MM.1S (cell line): ENCODE results near the gene H6PD.

ENCODE experiments used
- DNase-seq: peaks from one replicate; pipeline ENCODE4 v3.0.0-alpha.2; 2015
- H2AFZ ChIP-seq: fragments of 300-600 bp; sonication (generic); 2 replicates; pipeline ENCODE4 v1.6.0; 2016; ENCODE audit warnings: antibody characterized with exemption, low read length
- H3F3A ChIP-seq: fragments of 300-600 bp; sonication (generic); 2 replicates; pipeline ENCODE4 v1.6.1; 2016; ENCODE audit warnings: mild to moderate bottlenecking, antibody characterized with exemption, low read length, moderate library complexity, mixed read lengths; ENCODE audit not compliant: insufficient read depth
- H3K27ac ChIP-seq: fragments of 300-600 bp; sonication (generic); 2 replicates; pipeline ENCODE4 v1.5.1; 2016; ENCODE audit warnings: mild to moderate bottlenecking, low read length
- H3K27me3 ChIP-seq: fragments of 300-600 bp; sonication (generic); replicated peaks from 2 replicates; pipeline ENCODE4 v1.6.0; 2016; ENCODE audit warnings: low read length; ENCODE audit not compliant: insufficient read depth
- H3K36me3 ChIP-seq: fragments of 300-600 bp; sonication (generic); replicated peaks from 2 replicates; pipeline ENCODE4 v1.6.1; 2016; ENCODE audit warnings: mild to moderate bottlenecking, low read length, mixed read lengths; ENCODE audit not compliant: insufficient read depth
- H3K4me1 ChIP-seq: fragments of 300-600 bp; sonication (generic); 2 replicates; pipeline ENCODE4 v1.6.1; 2016; ENCODE audit warnings: low read length, mixed read lengths
- H3K4me2 ChIP-seq: fragments of 300-600 bp; sonication (generic); 2 replicates; pipeline ENCODE4 v1.6.0; 2016; ENCODE audit warnings: low read depth, low read length
- H3K4me3 ChIP-seq: fragments of 300-600 bp; sonication (generic); 2 replicates; pipeline ENCODE4 v1.5.1; 2016; ENCODE audit warnings: low read length, mixed read lengths
- H3K79me2 ChIP-seq: fragments of 300-600 bp; sonication (generic); 2 replicates; pipeline ENCODE4 v1.6.1; 2016; ENCODE audit warnings: mixed run types, low read length, mixed read lengths
- H3K9ac ChIP-seq: fragments of 300-600 bp; sonication (generic); 2 replicates; pipeline ENCODE4 v1.6.1; 2016; ENCODE audit warnings: low read length, mixed read lengths
- H3K9me2 ChIP-seq: fragments of 300-600 bp; sonication (generic); replicated peaks from 2 replicates; pipeline ENCODE4 v1.6.1; 2016; ENCODE audit warnings: mild to moderate bottlenecking, low read length, mixed read lengths; ENCODE audit not compliant: insufficient read depth
- H3K9me3 ChIP-seq: fragments of 300-600 bp; sonication (generic); replicated peaks from 2 replicates; pipeline ENCODE4 v1.6.1; 2016; ENCODE audit warnings: mild to moderate bottlenecking, low read length, mixed read lengths; ENCODE audit not compliant: insufficient read depth
- H4K20me1 ChIP-seq: fragments of 300-600 bp; sonication (generic); 2 replicates; pipeline ENCODE4 v1.6.1; 2016; ENCODE audit warnings: mild to moderate bottlenecking, low read length, moderate library complexity, mixed read lengths; ENCODE audit not compliant: insufficient read depth
- EZH2 ChIP-seq: fragments of 300-600 bp; sonication (generic); optimal IDR thresholded peaks from 2 replicates; pipeline ENCODE3; 2017; ENCODE audit warnings: low read depth, mild to moderate bottlenecking, antibody characterized with exemption, low read length, mixed read lengths
- EZH2phosphoT487 ChIP-seq: fragments of 300-600 bp; sonication (generic); IDR thresholded peaks from 2 replicates; pipeline ENCODE4 v1.6.1; 2018; ENCODE audit warnings: antibody characterized with exemption, low read length
- TF ChIP-seq, protein P1 (sequence below): fragments of 300-600 bp; sonication (generic); IDR thresholded peaks from 2 replicates; pipeline ENCODE4 v1.5.1; 2016; ENCODE audit warnings: antibody characterized with exemption, low read length, mixed read lengths

Gene H6PD

GRCh38 chr1:9258629-9259028, 24.1 kb downstream of the H6PD start:
- no peak overlapping the region for H3K9ac ChIP-seq
- H3K9me2 ChIP-seq = no peaks in the 10 kb centered on the region
- H4K20me1 ChIP-seq = no peaks in the 10 kb centered on the region
- H3K27ac ChIP-seq = no peak overlapping the region
- no peak overlapping the region for H3K4me3 ChIP-seq
- TF ChIP-seq EZH2 (no peak), EZH2phosphoT487 (no peak)
- TF ChIP-seq, protein P1, sequence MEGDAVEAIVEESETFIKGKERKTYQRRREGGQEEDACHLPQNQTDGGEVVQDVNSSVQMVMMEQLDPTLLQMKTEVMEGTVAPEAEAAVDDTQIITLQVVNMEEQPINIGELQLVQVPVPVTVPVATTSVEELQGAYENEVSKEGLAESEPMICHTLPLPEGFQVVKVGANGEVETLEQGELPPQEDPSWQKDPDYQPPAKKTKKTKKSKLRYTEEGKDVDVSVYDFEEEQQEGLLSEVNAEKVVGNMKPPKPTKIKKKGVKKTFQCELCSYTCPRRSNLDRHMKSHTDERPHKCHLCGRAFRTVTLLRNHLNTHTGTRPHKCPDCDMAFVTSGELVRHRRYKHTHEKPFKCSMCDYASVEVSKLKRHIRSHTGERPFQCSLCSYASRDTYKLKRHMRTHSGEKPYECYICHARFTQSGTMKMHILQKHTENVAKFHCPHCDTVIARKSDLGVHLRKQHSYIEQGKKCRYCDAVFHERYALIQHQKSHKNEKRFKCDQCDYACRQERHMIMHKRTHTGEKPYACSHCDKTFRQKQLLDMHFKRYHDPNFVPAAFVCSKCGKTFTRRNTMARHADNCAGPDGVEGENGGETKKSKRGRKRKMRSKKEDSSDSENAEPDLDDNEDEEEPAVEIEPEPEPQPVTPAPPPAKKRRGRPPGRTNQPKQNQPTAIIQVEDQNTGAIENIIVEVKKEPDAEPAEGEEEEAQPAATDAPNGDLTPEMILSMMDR = no peak
- H3K36me3 ChIP-seq = no peaks in the 10 kb centered on the region
- H3F3A ChIP-seq = no peaks in the 10 kb centered on the region
- H3K79me2 ChIP-seq = no peaks in the 10 kb centered on the region
- H3K4me1 ChIP-seq = no peaks in the 10 kb centered on the region
- H3K27me3 ChIP-seq = no peaks in the 10 kb centered on the region
- no peaks in the 10 kb centered on the region for H3K9me3 ChIP-seq
- no peak for DNase-seq
- H3K4me2 ChIP-seq = no peak overlapping the region
- H2AFZ ChIP-seq = no peak overlapping the region

- Histone ChIP-seq H3K36me3 (no peaks in the 10 kb centered on the region), H3K27ac (no peak overlapping the region), H3K4me2 (no peak overlapping the region), H3K4me3 (no peak overlapping the region), H3K9me3 (no peaks in the 10 kb centered on the region), H3K9me2 (no peaks in the 10 kb centered on the region), H4K20me1 (no peaks in the 10 kb centered on the region), H3K79me2 (no peaks in the 10 kb centered on the region), H3K9ac (no peak overlapping the region), H3K27me3 (no peaks in the 10 kb centered on the region), H3K4me1 (no peaks in the 10 kb centered on the region), H3F3A (no peaks in the 10 kb centered on the region), H2AFZ (no peak overlapping the region)
- TF ChIP-seq EZH2 (no peak), EZH2phosphoT487 (no peak)
- TF ChIP-seq, protein P1 = no peak
- DNase-seq = no peak
Measured at GRCh38 chr1:9260059-9260766, 25.6 kb downstream of the H6PD start.

DNA sequence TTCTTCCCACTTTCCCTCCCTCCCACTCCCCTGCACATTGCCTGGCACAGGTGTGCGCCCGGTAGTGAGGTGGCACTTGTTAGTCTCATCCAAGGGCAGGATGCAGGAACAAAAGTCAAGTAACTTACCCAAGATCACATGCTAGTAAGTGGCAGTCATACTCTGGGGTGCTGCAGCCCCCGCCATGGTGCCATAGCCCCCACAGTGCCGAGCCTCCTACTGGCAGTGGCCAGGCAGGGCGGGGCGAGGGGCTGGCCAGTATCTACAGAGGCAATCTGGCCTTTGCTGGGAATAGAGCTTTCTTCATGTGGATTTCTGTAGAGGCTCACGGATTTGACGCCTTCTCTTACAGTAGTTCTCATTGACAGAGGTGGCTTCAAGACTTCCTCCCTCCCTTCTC, 26.9 kb downstream of the H6PD start:
- Histone ChIP-seq H3K79me2 (no peaks in the 10 kb centered on the region), H3K4me3 (no peak overlapping the region), H3K27me3 (no peaks in the 10 kb centered on the region), H3K9me3 (no peaks in the 10 kb centered on the region), H3K4me2 (no peak overlapping the region), H3K4me1 (0 out of 2 replicates have a peak, but pooled peaks cover under 1% of the 10 kb centered on the region), H3K27ac (no peak overlapping the region), H3F3A (no peaks in the 10 kb centered on the region), H3K9me2 (no peaks in the 10 kb centered on the region), H4K20me1 (no peaks in the 10 kb centered on the region), H3K36me3 (no peaks in the 10 kb centered on the region), H3K9ac (no peak overlapping the region), H2AFZ (no peak overlapping the region)
- TF ChIP-seq EZH2phosphoT487 (no peak), EZH2 (no peak)
- TF ChIP-seq, protein P1 = no peak
- no peak for DNase-seq
